DMS153 treated with DMSO at 0.1 percent for 48 hours (cell line): ENCODE results near the gene NT5C3A.
A peak's percentile ranks its signal among the peaks of the same experiment; 100 is the strongest.
"Not testable (repeated sequence)": the region's sequence is repeated elsewhere in the genome, so short reads cannot be mapped to it uniquely, and the experiment has no call there.

Experiments used
- DNase-seq: peaks from one replicate; lab custom pipeline; 2025; ENCODE audit not compliant: unreplicated experiment; lab: John Stamatoyannopoulos, UW

Gene NT5C3A

GRCh38 chr7:33062023-33062781 is at the start of gene NT5C3A:
Gene NT5C3A (minus strand): TSS chr7:33062776. CDS start chr7:33062705, 71 bp downstream.
- peak; percentile 58 for DNase-seq

GRCh38 chr7:33111614-33112013 is 49.0 kb upstream of the NT5C3A start:
- DNase-seq: no peak

GRCh38 chr7:33109758-33110238 is 47.2 kb upstream of the NT5C3A start:
- DNase-seq: no peak

- DNase-seq: peak; percentile 77
Observed at GRCh38 chr7:33109005-33109757, 46.6 kb upstream of the NT5C3A start, which contains the start of gene RP9. Gene RP9 (minus strand): TSS chr7:33109404. CDS start chr7:33109372, 32 bp downstream.

- DNase-seq: no peak
Observed at GRCh38 chr7:33108554-33109004, 46.0 kb upstream of the NT5C3A start.

- DNase-seq: peak; percentile 12
Observed at GRCh38 chr7:33107136-33108066, 44.8 kb upstream of the NT5C3A start.

- DNase-seq: no peak
Observed at GRCh38 chr7:33101906-33102305, 39.3 kb upstream of the NT5C3A start.

GRCh38 chr7:33100770-33101169 is 38.2 kb upstream of the NT5C3A start:
- DNase-seq: no peak

GRCh38 chr7:33099154-33099940 is 36.8 kb upstream of the NT5C3A start:
- DNase-seq: no peak

- not testable (repeated sequence) for DNase-seq
Observed at GRCh38 chr7:33094745-33095275, 32.2 kb upstream of the NT5C3A start.

GRCh38 chr7:33093266-33093665 is 30.7 kb upstream of the NT5C3A start:
- DNase-seq: no peak

GRCh38 chr7:33091641-33092191 is 29.1 kb upstream of the NT5C3A start:
- DNase-seq: no peak

GRCh38 chr7:33091111-33091531 is 28.5 kb upstream of the NT5C3A start:
- DNase-seq: no peak

- no peak for DNase-seq
Observed at GRCh38 chr7:33089142-33089541, 26.6 kb upstream of the NT5C3A start.

- no peak for DNase-seq
Observed at GRCh38 chr7:33087858-33088257, 25.3 kb upstream of the NT5C3A start.

GRCh38 chr7:33087356-33087755 is 24.8 kb upstream of the NT5C3A start:
- DNase-seq: no peak

GRCh38 chr7:33079763-33080690 is 17.5 kb upstream of the NT5C3A start:
- no peak for DNase-seq

GRCh38 chr7:33079096-33079495 is 16.5 kb upstream of the NT5C3A start:
- no peak for DNase-seq
